Measurements from ENCODE around the gene CASZ1. TPM values are rescaled to one million over a fixed set of nuclear protein-coding genes. Genes with fewer than 3 reads are reported as not detected.

The CASZ1 gene
- total and polyA plus RNA-seq, 10 of the 15 experiments (the other 5 are each of a cell fraction or from before 2014, with no cell fraction given), result 0.52 to 9.8 (median 3.7) TPM

- in situ Hi-C loops (cut with MboI) (no loop called here), intact Hi-C loops (cut with micrococcal nuclease; ENCODE audit: unreplicated experiment) (no loop called here)
- BruUV-seq (replicated peaks), result no TSS peak
- Histone ChIP-seq H3K27me3 (replicated peaks in 1 of 2; ENCODE audit: control insufficient read depth in 2 of 2, insufficient read depth in 2 of 2, low read length in 1 of 2) (peaks cover 0 to 2% of the 10 kb centered on the region in 2 experiments; a peak in 1 of 4 replicates), H3K4me3 (no peak overlapping the region), H2AFZ (ENCODE audit: control insufficient read depth, low read depth, low read length) (no peak overlapping the region), H4K20me1 (ENCODE audit: control insufficient read depth, insufficient read depth) (no peaks in the 10 kb centered on the region), H3K4me2 (ENCODE audit: control insufficient read depth, insufficient read depth) (0 out of 2 replicates have a peak overlapping the region, but pooled peaks have one; percentile 17), H3K27ac (ENCODE audit: control insufficient read depth, insufficient read depth) (no peak overlapping the region), H3K9me3 (replicated peaks; ENCODE audit: control insufficient read depth, insufficient read depth, low read length) (no peaks in the 10 kb centered on the region), H3K4me1 (ENCODE audit: control insufficient read depth, insufficient read depth, low read length) (no peaks in the 10 kb centered on the region), H3K9ac (ENCODE audit: control insufficient read depth, insufficient read depth, low read length) (no peak overlapping the region), H3K79me2 (ENCODE audit: control insufficient read depth, insufficient read depth, low read length) (no peaks in the 10 kb centered on the region), H3K36me3 (ENCODE audit: control insufficient read depth in 2 of 2, insufficient read depth in 2 of 2, low read length in 1 of 2) (no peaks in the 10 kb centered on the region)
- no peak for DNase-seq (ENCODE audit: low read depth, low spot score)
- peak; percentile 91 for ATAC-seq
- FAIRE-seq, result no peak
- ChIA-PET SMC1A (ENCODE audit: uncharacterized antibody, unreplicated experiment) (no interaction called here), CTCF (interaction anchor here (0.7 kb wide), 1 partner anchor 506 kb away, joined by 4 read pairs; no protein-coding TSS in a partner anchor), POLR2A (interaction anchor here (0.6 kb wide), 1 partner anchor 446 kb away, joined by 3 read pairs; no protein-coding TSS in a partner anchor), RAD21 (ENCODE audit: unreplicated experiment) (no interaction called here)
- TF ChIP-seq HDAC2 (IDR thresholded peaks at IDR 0.05), result no peak
- TF ChIP-seq JUND (IDR thresholded peaks at IDR 0.05; ENCODE audit: low read depth, low read length), result no peak
- 26% methylated on average over 19 of the region's 23 CpGs for whole genome bisulfite sequencing (ENCODE audit: insufficient coverage, insufficient replicate concordance, low lambda C conversion rate, missing lambda C conversion rate)
These were observed 40.4 kb downstream of the CASZ1 start for GRCh38 chr1:10755970-10756521.

GRCh38 chr1:10754568-10755329 is 41.7 kb downstream of the CASZ1 start:
- Histone ChIP-seq H3K9me3 (replicated peaks; ENCODE audit: control insufficient read depth, insufficient read depth, low read length) (no peaks in the 10 kb centered on the region), H4K20me1 (ENCODE audit: control insufficient read depth, insufficient read depth) (no peaks in the 10 kb centered on the region), H3K27me3 (replicated peaks in 1 of 2; ENCODE audit: control insufficient read depth in 2 of 2, insufficient read depth in 2 of 2, low read length in 1 of 2) (peaks cover 0 to 2% of the 10 kb centered on the region in 2 experiments; a peak in 1 of 4 replicates), H3K27ac (ENCODE audit: control insufficient read depth, insufficient read depth) (no peak overlapping the region), H3K9ac (ENCODE audit: control insufficient read depth, insufficient read depth, low read length) (no peak overlapping the region), H3K79me2 (ENCODE audit: control insufficient read depth, insufficient read depth, low read length) (no peaks in the 10 kb centered on the region), H2AFZ (ENCODE audit: control insufficient read depth, low read depth, low read length) (no peak overlapping the region), H3K4me2 (ENCODE audit: control insufficient read depth, insufficient read depth) (no peak overlapping the region), H3K36me3 (ENCODE audit: control insufficient read depth in 2 of 2, insufficient read depth in 2 of 2, low read length in 1 of 2) (no peaks in the 10 kb centered on the region), H3K4me1 (ENCODE audit: control insufficient read depth, insufficient read depth, low read length) (no peaks in the 10 kb centered on the region), H3K4me3 (no peak overlapping the region)
- CTCF ChIA-PET, result interaction anchor here (0.6 kb wide), 1 partner anchor 187 kb away, joined by 3 read pairs; no protein-coding TSS in a partner anchor
- DNase-seq (ENCODE audit: low read depth, low spot score) (no peak), FAIRE-seq (no peak), ATAC-seq (no peak)
- SMC1A ChIA-PET (ENCODE audit: uncharacterized antibody, unreplicated experiment), result no interaction called here
- POLR2A ChIA-PET, result no interaction called here
- in situ Hi-C loops (cut with MboI), result no loop called here
- RAD21 ChIA-PET (ENCODE audit: unreplicated experiment), result no interaction called here
- intact Hi-C loops (cut with micrococcal nuclease; ENCODE audit: unreplicated experiment), result no loop called here
- 25% methylated on average over 22 of the region's 24 CpGs for WGBS (ENCODE audit: insufficient coverage, insufficient replicate concordance, low lambda C conversion rate, missing lambda C conversion rate)
- no TSS peak for BruUV-seq (replicated peaks)
- no peak for TF ChIP-seq PBX3 (IDR thresholded peaks at IDR 0.05; ENCODE audit: insufficient replicate concordance, low read depth, low read length)
- no peak for TF ChIP-seq PML (IDR thresholded peaks at IDR 0.05; ENCODE audit: low read length)
- TF ChIP-seq TBL1XR1 (IDR thresholded peaks at IDR 0.05; ENCODE audit: low read depth, low read length), result no peak
- no peak for TF ChIP-seq FOXM1 (IDR thresholded peaks at IDR 0.05; ENCODE audit: low read depth, low read length)
- no peak for TF ChIP-seq PRDM15 (CRISPR knock-in tag; IDR thresholded peaks at IDR 0.05)
